GM18511 (cell line): Measurements from ENCODE around the gene DCAF7.

Source experiments
- ATAC-seq: cut with Tn5 transposase; IDR thresholded peaks from one replicate; pipeline ENCODE4 v1.9.1; 2021; ENCODE audit warnings: mild to moderate bottlenecking, moderate library complexity; ENCODE audit not compliant: unreplicated experiment

The DCAF7 gene

DNA sequence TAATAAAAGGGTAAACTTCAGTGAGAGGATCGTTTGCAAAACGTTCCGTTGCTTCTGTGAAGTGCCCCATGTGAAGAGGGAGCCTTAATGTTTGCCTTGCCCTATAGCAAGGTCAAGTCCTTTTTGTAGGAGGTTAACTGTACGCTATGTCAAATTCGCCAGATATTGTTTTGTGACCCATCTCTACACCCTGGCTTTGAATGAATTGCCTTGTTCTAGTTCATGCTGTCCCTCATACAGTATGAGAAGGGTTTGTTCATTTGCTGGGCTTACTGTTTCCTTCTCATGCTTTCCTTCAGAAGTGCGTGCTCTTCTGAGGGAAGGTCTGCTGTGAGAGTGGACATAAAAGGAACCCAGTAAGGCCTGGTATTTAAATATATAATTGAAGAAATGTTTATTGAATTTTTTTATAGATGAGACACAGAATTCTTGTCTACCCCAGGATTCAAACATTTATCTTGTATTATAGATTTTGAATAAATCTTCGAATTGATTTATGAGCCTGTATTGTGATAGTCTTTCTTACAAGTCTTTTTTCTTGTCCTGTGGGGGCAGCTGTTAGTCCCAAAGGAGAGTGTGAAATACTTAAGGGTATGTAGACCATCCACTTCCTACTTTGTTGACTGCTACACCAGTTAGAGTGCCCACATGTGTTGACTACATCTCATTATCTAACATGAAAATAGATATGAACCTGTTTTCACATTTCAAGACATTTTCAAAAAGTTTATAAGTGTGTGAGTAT is 73.7 kb downstream of the DCAF7 start:
- no peak for ATAC-seq

DNA sequence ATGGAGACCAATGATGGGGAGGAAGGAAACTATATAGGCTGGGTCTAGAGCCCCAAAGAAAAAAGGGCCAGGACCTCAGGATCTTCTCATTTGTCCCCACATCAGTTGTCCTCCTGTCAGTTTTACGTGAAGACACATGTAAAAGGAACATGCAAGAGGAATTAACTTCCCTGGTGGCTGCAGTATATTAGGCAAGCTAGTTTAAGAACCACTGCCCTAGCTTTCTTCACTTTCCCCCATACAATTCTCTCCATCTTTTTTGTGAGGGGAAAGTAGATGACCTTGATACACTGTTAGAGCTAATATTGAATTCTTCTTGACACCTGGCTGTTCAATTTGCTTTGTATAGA is 74.2 kb downstream of the DCAF7 start:
- no peak for ATAC-seq

DNA sequence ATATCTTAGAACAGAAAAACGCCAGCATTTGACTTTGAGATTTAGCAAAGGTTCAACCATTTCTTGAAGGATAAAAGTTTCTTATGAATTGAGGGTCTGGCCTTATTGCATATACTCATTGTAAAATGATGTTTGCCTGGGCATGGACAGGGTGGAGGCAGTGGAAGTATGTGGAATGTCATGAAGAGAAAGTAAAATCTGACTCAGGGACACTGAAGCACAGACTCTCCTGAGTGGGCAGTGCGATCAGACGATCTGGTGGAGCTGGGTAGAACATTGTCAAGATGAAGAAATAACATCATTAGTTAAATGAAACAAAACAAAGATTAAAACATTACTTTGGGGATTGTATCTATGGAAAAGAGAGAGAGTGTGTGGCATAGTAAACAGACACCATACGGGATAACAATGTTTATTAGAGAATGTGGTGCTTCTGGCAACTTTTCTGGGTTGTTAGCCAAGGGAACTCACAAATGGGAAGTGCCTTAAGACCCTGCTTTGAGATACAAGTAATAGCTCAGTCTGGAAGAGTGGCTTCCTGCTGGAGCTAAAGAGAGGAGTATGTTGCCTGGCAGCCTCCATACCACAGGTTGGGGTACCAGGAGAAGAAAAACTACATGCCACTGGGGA is 76.4 kb downstream of the DCAF7 start:
- no peak for ATAC-seq

DNA sequence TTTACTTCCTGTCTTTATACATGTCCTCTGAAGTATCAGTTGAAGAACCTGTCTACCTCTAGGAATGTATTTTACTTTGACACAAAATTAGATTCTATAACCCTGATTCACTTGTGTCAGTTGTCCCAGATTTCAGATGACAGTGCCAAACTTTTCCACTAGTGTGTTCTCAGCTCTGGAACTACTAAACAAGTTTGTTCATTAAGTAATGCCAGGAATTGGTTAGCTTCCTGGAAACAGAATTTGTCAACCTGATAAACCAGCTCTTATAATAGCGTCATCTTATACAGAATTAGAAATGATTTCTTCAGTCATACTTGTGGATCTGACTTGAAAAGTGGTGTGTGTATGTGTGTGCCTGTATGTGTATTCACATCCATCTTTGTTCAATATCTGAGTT is 79.3 kb downstream of the DCAF7 start:
- no peak for ATAC-seq

DNA sequence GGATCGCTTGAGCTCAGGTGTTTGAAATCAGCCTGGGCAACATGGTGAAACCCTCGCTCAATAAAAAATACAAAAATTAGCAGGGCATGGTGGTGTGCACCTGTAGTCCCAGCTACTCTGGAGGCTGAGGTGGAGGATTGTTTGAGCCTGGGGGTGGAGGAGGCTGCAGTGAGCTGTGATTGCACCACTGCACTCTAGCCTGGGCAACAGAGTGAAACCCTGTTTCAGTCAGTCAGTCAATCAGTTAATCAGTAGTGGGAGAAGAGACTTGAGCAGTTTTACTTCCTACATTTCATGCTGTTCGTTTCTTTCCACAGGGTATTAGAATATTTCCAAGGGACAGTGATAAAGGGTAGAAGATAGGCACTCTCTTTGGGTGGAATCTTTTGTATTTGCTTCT is 80.8 kb downstream of the DCAF7 start:
- ATAC-seq: no peak

DNA sequence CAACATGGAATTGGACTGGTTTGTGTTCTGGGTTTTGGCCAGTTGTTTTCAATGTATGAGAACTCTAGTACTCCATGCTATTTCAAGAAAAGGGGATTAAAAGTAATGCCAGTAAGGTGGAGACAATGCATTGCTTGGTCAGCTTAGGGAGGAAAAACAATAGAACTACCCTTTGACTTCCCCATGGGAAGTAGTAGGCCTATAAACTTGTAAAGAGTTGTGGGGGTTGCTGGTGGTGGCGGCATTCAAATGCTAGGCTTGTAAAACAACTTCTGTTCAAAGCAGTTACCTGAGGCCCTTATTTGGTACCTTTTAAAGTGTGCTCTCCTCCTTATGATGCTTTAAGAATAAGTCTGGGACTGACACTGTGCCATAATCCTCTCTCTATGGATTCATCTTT is 81.3 kb downstream of the DCAF7 start:
- no peak for ATAC-seq

DNA sequence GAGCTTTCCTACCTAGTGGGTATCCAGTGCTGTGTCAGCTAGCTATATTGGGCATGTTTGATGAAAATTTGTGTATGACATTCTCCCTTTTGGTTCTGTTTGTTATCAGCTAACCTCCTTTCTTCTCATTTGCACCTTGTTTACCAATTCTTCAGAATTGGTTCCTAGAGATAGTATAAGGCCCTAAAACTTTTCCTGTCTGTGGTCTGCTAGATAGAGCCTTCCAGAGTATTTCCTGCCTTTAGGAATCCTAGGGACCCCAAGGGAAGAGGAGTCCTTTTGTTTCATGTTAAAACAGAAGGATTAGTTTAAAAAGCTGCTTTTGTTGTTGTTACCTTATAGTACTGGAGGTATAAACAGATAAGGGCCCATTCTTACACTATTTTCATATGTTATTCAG is 83.5 kb downstream of the DCAF7 start:
- ATAC-seq: no peak

DNA sequence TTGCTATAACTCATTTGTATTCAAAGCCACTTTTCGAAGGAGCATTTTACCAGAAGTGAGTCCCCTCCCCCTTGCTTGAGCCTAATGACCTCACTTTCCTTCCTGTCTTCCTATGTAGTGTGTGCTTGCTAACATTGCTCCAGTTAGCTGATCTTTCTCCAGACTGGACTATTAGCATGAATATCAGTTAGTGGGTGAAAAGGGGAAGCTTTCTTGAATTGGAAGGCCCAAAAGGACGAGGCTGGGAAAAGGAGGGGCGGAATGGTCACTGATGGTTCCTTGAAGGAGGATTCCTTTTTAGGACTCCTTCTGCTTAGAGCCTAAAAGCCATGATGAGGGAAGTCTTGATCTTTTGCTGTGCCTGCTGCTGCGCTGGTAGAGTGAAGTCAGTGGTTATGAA is 83.9 kb downstream of the DCAF7 start:
- ATAC-seq: no peak

DNA sequence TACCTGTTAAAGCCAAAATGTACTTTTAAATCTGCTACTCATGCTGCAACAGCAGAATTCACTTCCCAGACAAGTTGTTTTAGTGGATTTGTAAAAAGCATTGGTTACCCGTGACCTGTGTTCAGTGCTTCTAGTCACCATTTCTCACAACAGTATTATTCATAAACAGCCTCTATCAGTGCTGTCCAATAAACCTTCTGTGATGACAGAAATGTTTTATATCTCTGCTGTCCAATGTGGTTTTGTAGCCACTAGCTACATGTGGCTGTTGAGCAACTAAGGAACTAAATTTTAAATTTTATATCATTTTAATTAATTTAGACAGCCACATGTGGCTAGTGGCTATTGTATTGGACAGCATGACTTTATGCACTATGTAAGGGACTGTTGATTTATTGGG is 84.5 kb downstream of the DCAF7 start:
- ATAC-seq: no peak

DNA sequence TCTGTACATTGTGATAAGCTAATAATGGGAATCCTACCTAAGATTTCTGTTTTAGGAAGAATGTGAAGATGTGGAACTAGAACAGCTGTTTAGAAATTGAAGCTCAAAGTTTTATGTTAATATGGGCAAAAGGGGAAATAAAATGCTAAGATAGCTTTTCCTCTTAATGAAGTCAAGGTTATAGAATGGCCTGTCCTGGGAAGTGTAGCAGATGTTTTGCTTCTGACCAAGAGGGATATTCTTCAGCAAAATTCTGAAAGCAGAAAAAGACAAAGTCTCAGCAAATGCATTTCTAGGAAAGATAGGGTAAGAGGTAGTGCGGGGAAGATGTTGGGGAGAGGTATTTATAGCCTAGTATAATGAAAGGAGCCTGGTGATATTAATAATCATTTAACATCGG is 85.0 kb downstream of the DCAF7 start:
- ATAC-seq: no peak

DNA sequence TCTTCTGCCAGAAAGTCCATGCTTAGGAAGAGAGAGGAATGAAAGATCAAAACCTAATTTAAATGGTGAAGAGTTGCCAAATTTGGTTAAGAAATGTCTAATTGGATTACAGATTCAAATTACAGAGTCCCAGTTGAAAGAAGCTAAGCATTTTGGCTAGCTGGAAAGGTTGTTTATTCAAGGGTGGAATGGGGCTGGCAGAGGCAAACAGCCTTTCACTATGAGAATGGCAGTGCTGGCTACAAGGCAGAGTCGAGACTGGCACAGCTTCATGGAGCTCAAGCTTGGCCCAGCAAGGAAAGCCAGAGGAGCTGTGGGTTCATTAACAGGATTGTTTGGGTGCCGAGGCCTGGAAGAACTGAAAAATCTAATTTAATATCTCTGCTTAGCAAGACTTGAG is 85.5 kb downstream of the DCAF7 start:
- no peak for ATAC-seq

DNA sequence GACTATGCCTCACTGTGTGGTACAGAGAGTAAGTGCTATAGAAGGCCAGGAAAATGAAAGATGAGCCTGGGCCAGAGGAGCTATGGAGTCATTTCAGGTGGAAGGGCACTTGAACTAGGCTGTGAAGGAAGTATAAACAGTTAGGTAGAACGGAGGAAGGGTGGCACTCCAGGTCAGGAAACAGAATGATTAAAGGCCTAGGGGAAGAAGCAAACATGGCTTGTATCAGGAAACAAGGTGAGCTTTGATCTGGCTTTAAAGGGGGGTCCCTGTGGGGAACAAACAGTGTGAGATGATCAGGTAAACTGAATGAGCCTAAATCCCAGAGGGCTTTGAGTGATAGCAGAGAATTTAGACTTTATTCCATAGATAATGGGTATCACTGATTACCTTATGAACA is 88.8 kb downstream of the DCAF7 start:
- no peak for ATAC-seq

DNA sequence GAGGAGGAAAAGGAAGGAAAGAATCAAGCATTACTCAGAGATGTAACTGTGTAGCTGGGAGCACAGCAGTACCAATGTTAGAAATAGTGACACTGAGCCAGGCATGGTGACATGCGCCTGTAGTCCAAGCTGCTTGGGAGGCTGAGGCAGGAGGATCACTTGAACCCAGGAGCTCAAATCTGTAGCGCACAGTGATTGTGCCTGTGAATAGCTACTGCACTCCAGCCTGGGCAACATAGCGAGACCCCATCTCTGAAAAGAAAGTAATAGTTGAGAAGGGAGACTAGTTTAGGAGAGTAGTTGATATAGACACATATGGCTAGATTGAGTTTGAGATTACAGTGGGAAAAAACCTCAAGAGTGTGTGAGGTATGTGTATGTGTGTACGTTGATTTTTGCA is 89.8 kb downstream of the DCAF7 start:
- no peak for ATAC-seq

DNA sequence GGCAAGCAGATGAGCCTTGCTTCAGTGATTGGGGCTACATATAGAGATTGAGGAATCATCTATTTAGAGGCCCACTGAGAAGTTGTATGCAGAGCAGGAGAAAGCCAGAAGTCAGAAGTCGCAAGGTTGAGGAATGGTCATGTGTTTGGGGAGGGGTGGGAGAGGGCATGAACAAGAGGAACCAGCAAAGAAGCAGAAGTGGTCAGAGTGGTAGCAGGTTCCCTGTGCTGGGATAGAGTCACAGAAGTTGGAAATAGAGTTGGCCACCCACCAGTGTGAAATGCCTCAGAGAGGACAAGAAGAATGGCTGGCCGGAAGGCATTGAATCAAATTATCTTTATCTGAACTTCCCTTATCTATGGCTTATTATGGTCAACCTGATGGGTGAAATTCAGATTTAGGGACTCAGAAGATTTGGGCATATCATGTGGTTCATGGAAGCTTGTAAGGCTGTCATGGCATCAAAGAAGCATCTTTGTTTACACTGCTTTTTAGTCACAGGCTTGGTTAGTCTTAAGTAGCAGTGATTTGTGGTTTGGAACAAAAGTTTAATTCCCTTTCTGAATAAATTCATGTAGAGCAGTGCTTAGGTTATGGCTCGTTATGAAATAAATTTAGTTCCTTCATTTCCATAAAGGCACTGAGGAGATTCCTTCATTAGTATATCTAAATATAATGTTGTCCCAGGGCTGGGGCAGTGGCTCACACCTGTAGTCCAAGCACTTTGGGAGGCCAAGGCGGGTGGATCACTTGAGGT is 91.6 kb downstream of the DCAF7 start:
- no peak for ATAC-seq
